Lower leg skin (tissue), 4 donors: ENCODE data around the gene TBCD. TPM values are rescaled to one million over a fixed set of nuclear protein-coding genes. Genes with fewer than 3 reads are reported as not detected.

Source experiments
- DNase-seq, 2 donors: peaks; one replicate each; pipeline ENCODE4 v3.0.0-alpha.2; 2019; ENCODE audit warnings: low spot score in 2 of 2
- H3K4me3 ChIP-seq: fragments of 200-600 bp; sonication (generic); 2 replicates; pipeline ENCODE4 v1.5.1; 2017; ENCODE audit warnings: mild to moderate bottlenecking, low read depth; ENCODE audit not compliant: poor library complexity, severe bottlenecking
- CTCF ChIP-seq, 3 donors: fragments of 450-650 bp; IDR thresholded peaks; one replicate each; pipeline ENCODE4 v1.5.1; 2016; ENCODE audit warnings: antibody characterized with exemption in 3 of 3, mild to moderate bottlenecking in 3 of 3, moderate library complexity in 2 of 3
- POLR2A ChIP-seq, 2 donors: fragments of 450-650 bp; IDR thresholded peaks; one replicate each; pipeline ENCODE4 v1.6.1; 2016 to 2017; ENCODE audit warnings: antibody characterized with exemption in 2 of 2, mild to moderate bottlenecking in 1 of 2, moderate library complexity in 1 of 2
- WGBS, 2 donors: methylation state at CpG; one replicate each; pipeline ENCODE4 v1.1.5; 2018; 5-methylcytosine and 5-hydroxymethylcytosine counted together
- intact Hi-C: fragments of 100-400 bp; cut with DNase I; formaldehyde crosslinking; loops from one replicate; pipeline ENCODE4 v1.15.0; 2023; ENCODE audit warnings: low total_unique reads
- total RNA-seq, 4 donors: library from RNA; depleted of rRNA; stranded (reverse); fragments of >200 nt; gene quantifications; one replicate each; pipeline ENCODE4 v1.1.0, GENCODE V29; 2016

TBCD gene
- total RNA-seq, 4 donors from 2014 or later = 38.7 to 73.4 (median 51.5) TPM

- DNase-seq = no peak
- 93 to 94% methylated on average over 9 of the region's 9 CpGs for WGBS, 2 donors
- intact Hi-C loops = no loop called here
- no peak overlapping the region for H3K4me3 ChIP-seq
- TF ChIP-seq POLR2A (IDR thresholded peaks at IDR 0.05) = no peak
- no peak for TF ChIP-seq CTCF (IDR thresholded peaks at IDR 0.05)
Observed at GRCh38 chr17:82803185-82803584, 51.3 kb downstream of the TBCD start.

GRCh38 chr17:82803606-82804005 is 51.7 kb downstream of the TBCD start:
- H3K4me3 ChIP-seq = no peak overlapping the region
- DNase-seq = no peak
- TF ChIP-seq CTCF (IDR thresholded peaks at IDR 0.05) = no peak
- TF ChIP-seq POLR2A (IDR thresholded peaks at IDR 0.05) = no peak
- intact Hi-C loops = no loop called here
- 91 to 95% methylated on average over 15 of the region's 15 CpGs for WGBS, 2 donors

- intact Hi-C loops = no loop called here
- DNase-seq = peak in 1 of 2 donors; percentile 44
- no peak overlapping the region for H3K4me3 ChIP-seq
- no peak for TF ChIP-seq CTCF (IDR thresholded peaks at IDR 0.05)
- no peak for TF ChIP-seq POLR2A (IDR thresholded peaks at IDR 0.05)
- WGBS, 2 donors = 78 to 84% methylated on average over 12 to 27 of the region's 27 CpGs
Observed at GRCh38 chr17:82804442-82805191, 52.8 kb downstream of the TBCD start.

GRCh38 chr17:82805254-82805653 is 53.4 kb downstream of the TBCD start:
- TF ChIP-seq POLR2A (IDR thresholded peaks at IDR 0.05) (no peak), CTCF (IDR thresholded peaks at IDR 0.05) (no peak)
- DNase-seq = no peak
- no peak overlapping the region for H3K4me3 ChIP-seq
- intact Hi-C loops = no loop called here
- WGBS, 2 donors = 83 to 88% methylated on average over 13 of the region's 13 CpGs

GRCh38 chr17:82805823-82806222 is 54.0 kb downstream of the TBCD start:
- intact Hi-C loops = no loop called here
- 87 to 92% methylated on average over 19 of the region's 19 CpGs for WGBS, 2 donors
- TF ChIP-seq CTCF (IDR thresholded peaks at IDR 0.05) = no peak
- no peak for TF ChIP-seq POLR2A (IDR thresholded peaks at IDR 0.05)
- no peak overlapping the region for H3K4me3 ChIP-seq
- no peak for DNase-seq

GRCh38 chr17:82806645-82807044 is 54.8 kb downstream of the TBCD start:
- WGBS, 2 donors = 91 to 94% methylated on average over 21 of the region's 21 CpGs
- TF ChIP-seq POLR2A (IDR thresholded peaks at IDR 0.05) = no peak
- no peak for TF ChIP-seq CTCF (IDR thresholded peaks at IDR 0.05)
- no peak for DNase-seq
- no peak overlapping the region for H3K4me3 ChIP-seq
- intact Hi-C loops = no loop called here
